HG02970 (cell line): ENCODE measurements around the gene B3GAT1.

Experiments used
- ATAC-seq: cut with Tn5 transposase; IDR thresholded peaks from one replicate; pipeline ENCODE4 v1.9.1; 2021; ENCODE audit warnings: mild to moderate bottlenecking, moderate library complexity, moderate number of reproducible peaks; ENCODE audit not compliant: unreplicated experiment, low FRiP score

The B3GAT1 gene

DNA sequence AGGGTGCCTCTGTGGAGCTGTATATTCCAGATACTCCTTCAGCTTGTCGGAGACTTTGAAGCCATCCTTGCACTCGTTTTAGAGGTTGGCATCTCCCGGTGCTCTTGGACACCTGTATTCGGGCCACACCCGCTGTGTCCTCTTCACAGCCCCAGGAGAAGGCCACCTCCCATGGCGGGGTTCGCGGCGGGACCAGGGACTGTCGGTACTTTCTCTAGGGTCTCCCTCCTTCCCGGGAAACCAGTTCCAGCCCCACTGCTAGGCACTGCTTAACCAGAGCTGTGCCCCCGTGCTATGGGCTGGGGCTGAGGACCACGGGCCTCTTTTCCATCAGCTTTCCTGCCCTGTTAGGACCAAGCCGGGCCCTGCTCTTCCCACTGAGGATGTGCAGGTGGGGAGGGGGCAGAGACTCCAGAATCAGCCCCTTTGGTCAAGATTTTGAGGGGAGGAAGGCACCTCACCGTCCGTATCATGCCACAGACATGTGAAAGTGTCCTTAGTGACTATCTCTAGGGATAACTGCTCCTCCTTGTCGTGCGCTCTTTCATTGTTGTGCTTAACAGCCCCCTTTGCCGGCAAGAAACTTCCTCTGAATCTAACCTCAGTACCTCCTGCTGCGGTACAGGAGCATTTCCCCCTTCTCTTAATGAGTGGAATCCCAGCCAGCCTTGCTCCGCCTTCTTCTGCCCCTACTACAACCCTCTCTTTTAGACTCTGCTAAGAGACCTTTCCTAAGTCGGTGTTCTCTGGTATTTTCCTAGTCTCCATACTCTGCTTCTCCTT lies 1.2 kb upstream of the B3GAT1 start:
- no peak for ATAC-seq

DNA sequence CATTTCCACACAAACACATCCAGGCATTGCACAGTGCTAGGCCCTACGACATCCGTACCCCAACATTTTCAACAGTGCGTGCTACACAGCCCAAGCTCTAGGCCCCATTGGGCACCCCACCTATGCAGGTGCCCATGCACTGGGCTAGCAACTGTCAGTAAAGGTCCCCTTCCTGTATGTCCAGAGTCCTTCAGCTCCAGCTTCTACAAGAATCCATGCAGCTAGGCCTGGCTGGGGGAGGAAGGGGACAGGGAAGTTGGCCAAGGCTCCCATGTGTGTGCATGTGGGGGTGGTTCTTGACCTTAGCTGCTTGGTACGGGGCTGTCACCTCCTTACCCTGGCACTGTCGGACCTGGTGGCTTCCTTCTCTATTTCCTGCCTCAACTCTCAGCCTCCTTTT lies 1.3 kb downstream of the B3GAT1 start:
- no peak for ATAC-seq

DNA sequence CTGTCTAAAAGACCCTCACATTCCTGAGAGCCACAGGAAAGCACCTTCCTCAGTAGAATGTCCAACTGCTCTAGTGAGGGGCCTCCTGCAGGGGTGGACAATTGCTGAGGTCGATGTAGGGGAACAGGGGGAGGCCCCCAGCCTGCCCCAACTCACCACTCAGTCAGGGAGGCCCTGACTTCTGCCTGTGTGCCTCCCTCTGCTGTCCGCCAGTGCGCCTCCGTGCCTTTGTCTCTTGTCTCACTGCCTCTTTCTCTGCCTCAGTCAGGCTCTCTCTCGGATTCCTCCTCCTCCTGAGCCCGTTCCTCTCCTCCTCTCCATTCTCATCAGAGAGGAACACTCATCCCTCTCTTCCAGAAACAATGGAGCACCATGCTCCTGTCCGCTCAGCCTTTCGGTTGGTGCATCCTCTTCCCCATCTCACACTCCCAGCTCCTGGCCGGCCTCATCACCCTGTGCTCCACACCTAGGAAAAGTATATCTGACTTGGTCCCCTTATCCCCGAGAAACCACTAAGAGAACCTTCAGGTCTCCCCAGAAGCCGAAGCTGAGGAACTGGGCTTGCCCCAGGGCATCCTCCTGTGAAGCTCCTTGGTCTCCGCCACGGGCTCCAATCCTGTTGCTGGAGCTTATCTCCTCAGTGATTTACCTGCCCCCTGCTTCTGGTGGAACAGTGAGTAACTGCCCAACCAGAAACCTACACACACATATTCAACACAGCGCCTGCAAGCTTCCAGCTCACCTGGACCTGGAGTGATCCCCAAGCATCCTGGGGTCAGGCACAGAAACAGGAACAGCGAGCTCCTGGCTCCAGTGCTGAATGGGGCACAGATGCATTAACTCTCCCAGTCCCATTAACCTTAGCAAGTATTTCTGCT lies 2.3 kb downstream of the B3GAT1 start:
- no peak for ATAC-seq

DNA sequence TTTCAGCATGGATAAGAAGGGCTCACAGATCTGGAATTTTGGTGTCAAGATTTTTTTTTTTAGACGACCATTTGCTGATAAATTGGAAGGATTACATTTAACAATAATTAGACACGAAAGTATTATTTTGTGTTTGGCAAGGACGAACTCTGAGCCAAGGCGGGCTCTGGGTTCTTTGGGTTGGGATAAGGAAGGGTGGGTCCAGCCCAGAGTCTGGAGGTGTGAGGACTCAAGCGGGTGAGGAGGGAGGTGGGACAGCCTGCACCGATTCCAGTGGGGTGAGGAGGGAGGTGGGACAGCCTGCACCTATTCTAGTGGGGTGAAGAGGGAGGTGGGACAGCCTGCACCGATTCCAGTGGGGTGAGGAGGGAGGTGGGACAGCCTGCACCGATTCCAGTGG lies 4.1 kb downstream of the B3GAT1 start:
- no peak for ATAC-seq

DNA sequence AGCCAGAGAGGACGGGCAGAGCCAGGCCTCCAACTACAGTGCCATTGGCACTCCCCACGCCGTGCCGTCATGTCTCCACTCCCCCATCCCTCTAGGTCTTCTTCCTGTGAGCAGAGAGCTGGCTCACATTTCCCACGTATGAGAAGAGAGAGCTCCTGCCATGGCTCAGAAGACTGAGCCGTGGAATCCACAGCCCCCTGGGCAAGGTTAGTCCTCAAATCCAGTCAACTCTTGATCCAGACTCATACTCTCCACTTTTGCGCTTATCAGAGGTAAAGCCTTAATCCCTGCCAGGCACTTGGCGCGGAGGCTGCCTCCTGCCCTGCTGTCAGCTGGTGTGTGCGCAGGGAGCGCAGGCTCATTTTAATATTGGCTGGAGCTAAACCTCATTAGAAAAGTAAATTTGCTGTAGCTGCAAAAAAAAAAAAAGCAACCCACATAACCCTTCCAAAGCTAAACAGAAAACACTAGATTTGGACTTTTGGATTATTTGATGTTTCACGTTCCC lies 4.7 kb downstream of the B3GAT1 start:
- ATAC-seq: no peak

DNA sequence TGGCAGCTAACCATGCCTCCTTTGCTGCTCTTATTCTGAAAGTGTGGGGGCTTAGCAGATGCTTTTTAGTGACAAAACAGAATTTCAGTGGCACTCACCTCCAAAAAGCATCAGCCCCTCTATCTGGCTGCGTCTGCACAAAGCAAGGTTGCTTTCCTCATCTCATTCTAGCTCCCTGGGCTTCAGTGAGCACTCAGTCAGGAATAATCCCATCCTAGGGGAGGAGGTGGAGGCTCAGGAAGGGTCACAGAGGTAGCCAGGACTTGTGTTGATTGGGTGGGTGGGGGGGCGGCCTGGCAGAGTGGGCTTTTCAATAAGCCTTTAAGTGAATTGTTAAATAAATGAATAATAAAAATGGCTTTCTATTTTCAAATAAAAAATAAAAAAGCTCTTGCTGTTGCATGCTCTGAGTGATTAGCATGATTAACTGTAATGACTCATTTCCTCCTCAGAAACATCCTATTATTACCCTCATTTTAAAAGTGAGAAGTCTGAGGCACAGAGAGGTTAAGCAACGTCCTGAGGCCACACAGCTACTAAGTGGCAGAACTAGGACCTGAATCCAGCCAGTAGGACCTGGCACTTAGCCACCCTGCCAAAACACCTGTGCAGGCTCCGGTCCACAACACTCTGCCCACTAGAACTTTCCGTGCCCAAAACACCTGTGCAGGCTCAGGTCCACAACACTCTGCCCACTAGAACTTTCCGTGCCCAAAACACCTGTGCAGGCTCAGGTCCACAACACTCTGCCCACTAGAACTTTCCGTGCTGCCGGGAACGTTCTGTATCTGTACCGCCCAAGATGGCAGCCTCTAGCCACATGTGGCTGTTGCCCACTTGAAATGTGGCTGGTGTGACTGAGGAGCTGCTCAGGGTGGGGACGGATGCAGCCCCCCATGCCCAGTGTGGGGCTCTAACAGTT lies 5.5 kb downstream of the B3GAT1 start:
- no peak for ATAC-seq

DNA sequence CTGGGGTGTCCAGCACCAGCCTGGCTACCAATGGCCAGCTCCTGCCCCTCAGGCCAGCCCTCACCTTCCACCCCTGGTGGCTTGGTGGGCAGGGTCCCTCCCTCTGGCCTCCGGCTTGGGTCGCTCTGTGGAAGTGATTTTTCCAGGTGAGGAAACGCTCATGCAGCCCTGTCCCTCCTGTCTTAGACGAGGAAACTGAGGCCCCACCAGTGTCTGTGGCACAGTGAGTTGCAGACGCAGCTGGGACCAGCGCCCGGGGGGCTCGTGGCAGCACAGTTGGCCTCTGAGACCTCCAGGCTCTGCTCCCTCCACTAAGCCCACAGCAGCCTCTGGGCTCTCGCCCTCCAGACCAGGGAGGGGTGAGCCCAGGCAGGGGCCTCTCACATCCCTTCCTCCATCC lies 6.2 kb downstream of the B3GAT1 start:
- no peak for ATAC-seq

DNA sequence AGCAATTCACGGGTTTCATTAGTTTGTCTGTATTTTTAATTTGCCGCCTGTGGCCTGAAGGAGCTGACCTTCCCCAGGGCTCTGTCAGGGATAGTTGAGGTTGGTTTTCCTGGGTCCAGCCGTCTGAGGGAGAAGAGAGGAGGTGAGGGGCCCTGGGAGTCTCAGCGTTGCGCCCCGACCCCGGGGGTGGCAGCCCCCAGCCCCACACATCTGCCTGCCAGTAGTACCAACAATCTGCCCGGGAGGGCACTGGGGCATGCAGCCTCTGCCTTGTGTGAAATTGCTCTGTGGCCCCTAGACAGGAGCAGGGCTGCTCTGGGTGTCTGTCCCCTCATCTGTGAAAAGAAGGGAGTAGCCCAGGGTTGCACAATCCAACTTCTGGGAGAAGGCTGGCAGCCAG lies 6.6 kb downstream of the B3GAT1 start:
- ATAC-seq: no peak

DNA sequence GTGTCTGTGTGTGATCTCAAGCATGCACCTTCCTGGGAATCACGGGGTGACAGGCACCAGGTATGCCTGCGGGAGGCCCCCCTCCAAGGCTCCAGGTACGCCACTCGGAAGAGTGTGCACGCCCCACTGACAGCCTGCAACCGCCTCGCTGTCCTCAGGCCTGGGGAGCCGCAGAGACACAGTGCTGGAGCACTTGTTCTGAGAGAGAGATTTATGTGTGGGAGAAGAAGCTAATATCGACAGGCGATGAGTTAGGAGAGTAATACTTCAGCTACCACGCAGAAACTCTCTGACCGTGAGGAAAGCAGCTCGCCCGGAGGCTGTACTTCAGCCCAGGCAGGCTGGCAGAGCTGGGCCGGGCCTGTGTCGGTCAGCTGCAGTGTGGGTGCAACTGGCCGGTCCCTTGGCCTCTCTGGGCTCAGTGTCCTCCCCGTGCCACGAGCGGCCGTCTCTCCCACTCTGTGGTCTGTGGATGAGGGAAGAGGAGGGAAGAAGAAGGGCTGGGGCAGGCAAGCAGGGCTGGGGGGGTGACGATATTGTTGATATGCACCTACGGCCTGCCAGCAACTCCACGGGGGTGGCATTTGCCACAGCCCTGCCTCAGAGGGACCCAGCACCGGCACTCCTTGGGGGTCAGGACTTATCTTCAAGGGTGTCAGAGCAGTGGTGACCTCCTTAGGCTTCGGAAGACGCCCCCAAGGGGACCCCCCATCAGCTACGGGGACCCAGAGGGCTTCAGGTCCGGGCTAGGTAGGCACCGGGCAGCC lies 7.3 kb downstream of the B3GAT1 start:
- no peak for ATAC-seq

DNA sequence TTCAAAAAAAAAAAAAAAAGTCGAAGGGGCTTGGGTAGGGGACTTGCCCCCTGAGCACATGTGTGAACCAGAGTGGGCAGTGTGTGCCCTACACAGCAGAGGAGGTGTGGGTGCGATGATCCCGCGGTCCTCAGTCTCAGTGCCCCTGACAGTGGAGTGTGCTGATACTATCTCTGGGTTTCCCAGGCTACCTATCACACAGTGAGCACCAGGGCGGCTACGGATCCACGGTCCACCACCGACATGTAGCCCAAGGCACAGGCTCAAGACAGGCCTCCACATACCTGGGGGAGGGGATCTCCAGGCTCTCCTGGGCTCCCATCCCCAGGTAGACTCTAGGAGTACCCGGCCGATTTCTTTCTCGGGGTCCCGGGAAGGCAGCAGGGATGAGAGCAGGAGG lies 9.1 kb downstream of the B3GAT1 start:
- ATAC-seq: no peak

DNA sequence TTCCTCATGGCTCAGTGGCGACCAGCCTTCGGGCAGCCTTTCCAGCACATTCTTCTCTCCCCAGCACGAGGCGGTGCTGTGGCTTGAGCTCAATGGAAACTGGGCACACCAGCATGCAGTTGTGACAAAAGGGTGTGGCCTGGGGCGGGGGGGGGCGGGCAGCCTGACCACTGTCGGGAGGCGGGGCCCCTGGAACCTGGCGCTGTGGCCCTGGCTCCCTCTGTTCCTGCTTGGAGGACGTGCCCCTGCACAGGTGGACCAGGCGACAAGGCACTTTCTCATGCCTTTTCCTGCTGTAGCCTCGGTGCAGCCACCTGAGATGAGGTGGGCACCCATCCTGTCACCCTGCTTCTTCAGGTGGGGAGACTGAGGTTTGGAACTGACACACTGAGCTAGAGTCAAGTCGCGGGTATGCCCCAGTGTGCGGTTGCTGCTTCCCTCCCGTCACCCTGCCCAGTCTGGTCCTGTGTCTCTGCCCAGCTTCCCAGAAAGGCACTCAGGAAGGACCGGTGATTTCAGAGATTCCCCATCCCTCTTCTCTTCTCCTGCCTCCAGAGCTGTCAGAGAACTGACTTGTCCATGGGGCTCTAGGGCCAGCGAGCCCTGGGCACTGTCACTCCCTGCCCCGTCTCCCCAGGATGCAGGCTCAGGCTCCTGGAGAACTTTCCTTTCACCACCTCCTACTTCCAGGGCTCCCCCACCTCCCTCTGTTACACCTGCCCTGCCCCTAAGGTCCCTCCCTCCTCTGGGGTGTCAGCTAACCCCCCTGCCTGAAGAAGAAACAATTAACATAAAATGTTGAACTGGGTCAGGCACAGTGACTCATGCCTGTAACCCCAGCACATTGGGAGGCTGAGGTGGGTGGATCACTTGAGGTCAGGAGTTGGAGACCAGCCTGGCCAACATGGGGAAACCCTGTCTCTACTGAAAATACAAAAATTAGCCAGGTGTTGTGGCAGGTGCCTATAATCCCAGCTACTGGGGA lies 9.9 kb downstream of the B3GAT1 start:
- ATAC-seq: no peak

DNA sequence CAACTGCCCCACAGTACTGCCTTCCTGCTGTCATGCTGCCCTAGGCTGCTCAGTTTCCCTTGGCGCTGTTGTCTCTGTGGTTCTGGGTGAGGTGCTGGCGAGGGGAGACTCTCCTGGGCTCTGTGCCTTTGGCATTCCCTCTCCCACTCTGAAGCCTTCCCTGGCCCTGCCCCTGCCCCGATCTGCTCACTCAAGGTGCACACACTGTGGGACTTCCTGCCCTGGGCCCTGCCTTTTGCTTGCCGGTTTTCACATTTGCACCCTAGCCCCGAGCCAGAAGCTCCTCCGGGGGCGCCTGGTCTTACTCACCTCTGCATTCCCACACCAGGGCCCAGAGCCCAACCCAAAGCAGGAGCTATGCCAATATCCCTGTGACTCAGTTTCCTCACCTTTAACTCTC lies 12.0 kb downstream of the B3GAT1 start:
- ATAC-seq: no peak

DNA sequence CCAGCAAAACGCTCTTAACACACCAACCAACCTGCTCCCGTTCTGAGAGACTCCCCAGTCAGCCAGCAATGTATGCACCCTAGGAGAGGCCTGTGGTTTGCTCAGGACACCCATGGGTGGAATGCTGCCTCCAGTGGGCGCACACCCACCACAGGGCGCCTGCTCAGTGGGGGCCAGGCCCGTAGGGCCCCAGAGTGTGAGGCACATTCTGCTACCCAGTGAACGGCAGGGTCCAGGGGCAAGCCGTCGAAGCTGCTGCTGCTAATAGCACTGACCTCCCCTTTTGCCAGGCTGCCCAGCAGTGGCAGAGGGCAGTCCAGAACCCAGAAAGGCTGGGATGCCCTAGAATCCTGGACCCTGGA lies 12.8 kb downstream of the B3GAT1 start:
- ATAC-seq: no peak

DNA sequence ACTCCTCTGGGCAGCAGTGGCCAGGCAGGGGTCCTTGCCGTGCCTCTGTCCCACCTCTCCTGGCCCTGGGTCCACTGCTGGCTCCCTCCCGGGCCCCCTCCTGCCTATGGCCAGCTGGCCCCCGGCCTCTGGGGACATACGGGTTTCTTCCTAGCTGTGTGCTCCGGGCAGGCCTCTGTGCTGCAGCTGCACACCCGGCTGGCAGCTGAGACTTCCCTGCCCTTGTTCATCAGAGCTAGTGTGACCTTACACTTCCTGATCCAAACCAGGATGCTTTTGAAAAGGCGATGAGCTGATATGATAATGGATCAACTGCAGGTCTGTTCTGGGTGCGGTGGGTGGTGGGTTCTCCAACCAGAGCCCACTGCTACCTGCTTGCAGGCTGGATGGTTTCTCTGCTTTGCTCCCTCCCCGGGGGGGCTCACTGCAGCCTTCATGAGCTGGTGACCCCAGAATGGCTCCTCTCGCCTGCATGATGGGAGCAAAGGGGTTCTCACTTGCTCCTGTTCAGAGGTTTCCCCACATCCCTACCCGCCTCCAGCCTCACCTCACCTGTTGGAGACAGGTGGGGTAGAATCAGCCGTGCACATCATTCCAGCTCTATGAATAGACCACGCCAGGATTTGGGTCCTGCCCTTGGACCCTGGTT lies 13.3 kb downstream of the B3GAT1 start:
- no peak for ATAC-seq

DNA sequence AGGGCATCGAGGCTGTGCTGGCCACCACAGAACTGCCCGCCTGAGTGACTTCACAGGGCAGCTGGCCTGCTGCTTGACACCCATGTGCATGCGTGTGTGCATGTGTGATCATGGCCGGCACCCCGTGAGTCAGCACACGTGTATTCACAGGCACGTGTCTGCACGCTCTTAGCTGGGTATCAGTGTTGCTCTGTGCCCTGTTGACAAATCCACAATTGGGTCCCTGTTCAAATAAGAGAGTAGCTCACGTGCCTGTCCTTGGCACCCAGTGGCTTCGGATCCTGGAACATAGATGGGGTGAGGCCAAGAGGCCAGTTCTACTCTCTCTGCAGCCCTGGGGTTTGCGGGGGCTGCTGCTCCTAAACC lies 14.0 kb downstream of the B3GAT1 start:
- ATAC-seq: no peak

DNA sequence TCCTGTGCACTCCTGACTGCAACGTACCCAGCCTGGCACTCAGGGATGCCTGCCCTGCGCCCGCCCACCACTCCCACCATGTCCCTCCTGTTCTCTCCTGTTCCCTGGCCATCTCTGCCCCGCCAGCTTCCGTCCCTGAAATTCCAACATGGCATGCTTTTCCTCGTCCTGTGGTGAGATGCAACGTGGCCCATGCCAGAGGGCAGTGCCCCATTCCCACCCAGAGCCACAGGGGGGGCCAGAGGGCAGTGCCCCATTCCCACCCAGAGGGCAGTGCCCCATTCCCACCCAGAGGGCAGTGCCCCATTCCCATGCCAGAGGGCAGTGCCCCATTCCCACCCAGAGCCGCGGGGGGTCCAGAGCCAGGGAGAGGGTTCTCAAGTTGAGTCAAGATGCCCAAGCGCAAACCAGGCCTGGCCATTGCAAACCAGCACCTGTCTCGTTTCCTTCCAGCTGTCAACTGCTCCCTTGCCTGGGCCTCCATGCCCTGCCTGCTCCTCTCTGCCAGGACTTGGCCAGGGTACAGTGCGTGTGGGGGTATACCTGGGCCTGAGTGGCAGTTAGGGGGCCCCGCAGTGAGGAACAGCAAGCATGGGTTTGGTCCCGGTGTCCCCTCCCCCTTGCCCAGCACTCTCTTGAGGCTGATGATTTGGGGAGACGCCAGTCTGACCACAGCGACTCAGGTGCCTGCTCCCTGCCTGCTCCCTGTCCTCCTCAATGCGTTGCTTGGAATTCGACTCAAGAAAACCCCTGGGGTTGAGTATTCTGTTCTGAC lies 14.6 kb downstream of the B3GAT1 start:
- ATAC-seq: no peak

DNA sequence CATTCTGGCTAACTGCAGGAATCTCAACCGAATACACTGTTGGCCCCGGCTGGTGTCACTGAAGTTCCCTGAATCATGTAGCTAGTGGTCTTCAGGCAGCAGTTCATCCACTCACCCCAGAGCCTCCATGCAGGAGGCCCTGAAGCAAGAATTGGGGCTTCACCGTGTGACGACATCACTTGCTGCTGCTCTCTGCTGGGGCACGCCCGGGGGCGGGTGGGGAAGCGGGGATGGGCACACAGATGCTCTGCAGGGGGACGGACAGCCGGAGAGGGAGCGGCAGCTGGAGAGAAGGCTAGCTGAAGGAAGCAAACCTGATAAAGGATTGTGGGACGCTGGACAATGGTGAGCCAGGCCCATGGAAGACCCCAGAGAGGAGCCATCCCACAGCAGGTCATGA lies 17.0 kb downstream of the B3GAT1 start:
- no peak for ATAC-seq

DNA sequence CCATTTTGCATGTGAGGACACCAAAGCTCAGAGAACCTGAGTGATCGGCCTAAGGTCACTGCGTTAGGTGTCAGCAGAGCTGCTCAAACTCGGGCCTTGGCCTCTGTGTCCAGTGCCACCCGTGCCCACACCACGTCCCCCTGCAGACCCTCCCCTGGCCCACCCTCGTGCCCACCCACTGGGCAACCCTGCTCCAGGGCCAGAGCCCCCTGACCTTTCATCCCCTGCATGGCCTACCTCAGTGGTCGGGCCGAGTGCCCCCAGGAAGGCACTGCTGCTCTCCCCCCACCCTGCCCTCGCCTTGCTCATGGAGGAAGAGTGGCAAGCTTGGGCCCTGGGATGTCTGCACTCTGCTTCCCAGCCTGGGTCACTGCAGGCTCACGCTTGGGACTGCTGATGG lies 17.7 kb downstream of the B3GAT1 start:
- no peak for ATAC-seq
